Spleen (tissue), 7 donors: ENCODE data around the gene STK4.

Experiments
- POLR2A ChIP-seq, 3 donors: fragments of 450-650 bp; IDR thresholded peaks; one replicate each; pipeline ENCODE4 v1.5.1; 2017; ENCODE audit warnings: antibody characterized with exemption in 3 of 3, mild to moderate bottlenecking in 1 of 3
- POLR2AphosphoS5 ChIP-seq, 3 donors: sonication (generic); formaldehyde crosslinking; IDR thresholded peaks; one replicate each; pipeline ENCODE4 v1.5.1; 2017; ENCODE audit warnings: antibody characterized with exemption in 3 of 3
- TF ChIP-seq, protein P1 (sequence below), 11 experiments: fragments of 200-600 bp in 7 of 11; fragments of 450-650 bp in 4 of 11; sonication (generic) in 4 of 11; IDR thresholded peaks in 8 of 11; conservative IDR thresholded peaks in 3 of 11; 1 replicate in 7 of 11; 2 replicates in 4 of 11; pipeline versions ENCODE4 v1.4.0 to v1.8.0; 2016 to 2021; ENCODE audit warnings: antibody characterized with exemption in 11 of 11, inconsistent platforms in 4 of 11, mild to moderate bottlenecking in 1 of 11
- donor health status: DM: no; HTN: no; CAD: no; lungs with moderate emphysema.
- donor health status: DM: no; HTN: no; CAD: no.
- donor health status: DM: no; HTN: no; CAD: no.

DNA sequence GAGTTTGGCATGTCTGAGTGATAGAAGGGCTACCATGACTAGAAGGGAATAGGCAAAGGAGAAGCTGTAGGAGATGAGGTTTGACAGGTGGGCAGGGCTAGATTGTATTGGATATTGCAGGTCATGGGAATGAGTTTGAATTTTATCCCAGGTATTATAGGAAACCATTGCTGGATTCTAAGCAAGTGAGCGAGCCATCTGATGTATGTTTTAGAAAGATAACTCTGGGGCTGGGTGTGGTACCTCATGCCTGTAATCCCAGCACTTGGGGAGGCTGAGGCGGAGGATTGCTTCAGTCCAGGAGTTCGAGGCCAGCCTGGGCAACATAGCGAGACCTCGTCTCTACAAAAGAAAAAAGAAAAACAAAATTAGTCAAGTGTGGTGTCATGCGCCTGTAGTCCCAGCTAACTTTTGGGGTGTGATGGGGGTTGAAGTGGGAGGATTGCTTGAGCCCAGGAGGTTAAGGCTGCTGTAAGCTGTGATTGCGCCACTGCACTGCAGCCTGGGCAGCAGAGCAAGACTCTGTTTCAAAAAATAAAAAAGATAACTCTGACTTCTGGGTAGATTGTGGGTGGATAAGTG lies 16.9 kb downstream of the STK4 start:
- TF ChIP-seq POLR2A (IDR thresholded peaks at IDR 0.05), result no peak
- TF ChIP-seq, protein P1, sequence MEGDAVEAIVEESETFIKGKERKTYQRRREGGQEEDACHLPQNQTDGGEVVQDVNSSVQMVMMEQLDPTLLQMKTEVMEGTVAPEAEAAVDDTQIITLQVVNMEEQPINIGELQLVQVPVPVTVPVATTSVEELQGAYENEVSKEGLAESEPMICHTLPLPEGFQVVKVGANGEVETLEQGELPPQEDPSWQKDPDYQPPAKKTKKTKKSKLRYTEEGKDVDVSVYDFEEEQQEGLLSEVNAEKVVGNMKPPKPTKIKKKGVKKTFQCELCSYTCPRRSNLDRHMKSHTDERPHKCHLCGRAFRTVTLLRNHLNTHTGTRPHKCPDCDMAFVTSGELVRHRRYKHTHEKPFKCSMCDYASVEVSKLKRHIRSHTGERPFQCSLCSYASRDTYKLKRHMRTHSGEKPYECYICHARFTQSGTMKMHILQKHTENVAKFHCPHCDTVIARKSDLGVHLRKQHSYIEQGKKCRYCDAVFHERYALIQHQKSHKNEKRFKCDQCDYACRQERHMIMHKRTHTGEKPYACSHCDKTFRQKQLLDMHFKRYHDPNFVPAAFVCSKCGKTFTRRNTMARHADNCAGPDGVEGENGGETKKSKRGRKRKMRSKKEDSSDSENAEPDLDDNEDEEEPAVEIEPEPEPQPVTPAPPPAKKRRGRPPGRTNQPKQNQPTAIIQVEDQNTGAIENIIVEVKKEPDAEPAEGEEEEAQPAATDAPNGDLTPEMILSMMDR (IDR thresholded peaks at IDR 0.05 in 8 of 11, conservative IDR thresholded peaks at IDR 0.05 in 3 of 11), result no peak
- TF ChIP-seq POLR2AphosphoS5 (IDR thresholded peaks at IDR 0.05), result no peak
